NB4 (cell line): ENCODE measurements around the gene TAF6L.

ENCODE experiments used
- CTCF ChIP-seq: IDR thresholded peaks from one replicate; pipeline ENCODE4 v1.5.1; 2012; ENCODE audit warnings: low read depth, low read length
- POLR2A ChIP-seq: IDR thresholded peaks from 2 replicates; pipeline ENCODE4 v1.6.1; 2011; ENCODE audit warnings: mild to moderate bottlenecking; ENCODE audit not compliant: insufficient read length; ENCODE audit errors: extremely low read depth

GRCh38 chr11:62831520-62832335 is 60.5 kb downstream of the TAF6L start, which contains the start of gene STX5:
- TF ChIP-seq CTCF (no peak), POLR2A (peak; percentile 84)
